Activated CD4-positive, alpha-beta memory T cell treated with anti-CD3 and anti-CD28 coated beads for 36 hours (primary cell): ENCODE results near the gene KLC1. TPM values are rescaled to one million over a fixed set of nuclear protein-coding genes. Genes with fewer than 3 reads are reported as not detected.

Experiments
- CTCF ChIA-PET: fragments of 350-600 bp; sonication (Branson Sonifier 250); formaldehyde crosslinking; loops from one replicate; lab custom pipeline; 2021; ENCODE audit warnings: antibody characterized with exemption, inconsistent platforms; lab: Charles Lee
- POLR2A ChIA-PET: fragments of 350-600 bp; sonication (Branson Sonifier 250); formaldehyde crosslinking; loops from one replicate; lab custom pipeline; 2021; ENCODE audit warnings: antibody characterized with exemption; lab: Charles Lee
- DNase-seq: peaks from one replicate; pipeline ENCODE4 v3.0.0-alpha.2; 2020
- H3K27ac Mint-ChIP-seq: one replicate; pipeline ENCODE4 v1.8.0; 2021; ENCODE audit warnings: mixed read lengths
- H3K27me3 Mint-ChIP-seq: one replicate; pipeline ENCODE4 v1.8.0; 2021; ENCODE audit warnings: mixed read lengths
- H3K36me3 Mint-ChIP-seq: one replicate; pipeline ENCODE4 v1.8.0; 2021; ENCODE audit warnings: mixed read lengths
- H3K4me1 Mint-ChIP-seq: one replicate; pipeline ENCODE4 v1.8.0; 2021; ENCODE audit warnings: low read depth, mixed read lengths
- H3K4me3 Mint-ChIP-seq: one replicate; pipeline ENCODE4 v1.8.0; 2021; ENCODE audit warnings: mild to moderate bottlenecking, mixed read lengths
- H3K9me3 Mint-ChIP-seq: one replicate; pipeline ENCODE4 v1.8.0; 2021; ENCODE audit warnings: mixed read lengths
- intact Hi-C: fragments of 100-400 bp; cut with micrococcal nuclease; formaldehyde crosslinking; loops from one replicate; pipeline ENCODE4 v1.15.1; 2023
- total RNA-seq, 2 experiments: library from RNA; stranded (reverse); gene quantifications; one replicate each; pipeline ENCODE4 v1.2.3, GENCODE V29; 2021

The KLC1 gene
- total RNA-seq, 2 experiments from 2014 or later, result 119 to 130 TPM

DNA sequence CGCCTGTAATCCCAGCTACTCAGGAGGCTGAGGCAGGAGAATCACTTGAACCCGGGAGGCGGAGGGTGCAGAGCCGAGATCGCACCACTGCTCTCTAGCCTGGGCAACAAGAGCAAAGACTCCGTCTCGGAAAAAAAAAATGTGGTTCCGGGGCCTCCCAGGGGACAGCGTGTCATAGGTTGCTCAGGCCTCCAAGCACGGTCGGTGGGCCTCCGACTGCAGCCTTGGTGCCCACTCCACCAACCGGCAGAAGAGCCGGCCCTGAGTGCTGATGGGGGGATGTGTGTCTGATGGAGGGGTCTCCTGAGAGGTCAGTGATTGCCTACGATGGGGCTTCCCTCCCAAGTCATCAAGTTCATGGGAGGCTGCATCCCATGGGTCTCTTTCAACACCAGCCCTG, 102.5 kb downstream of the KLC1 start:
- no peaks in the 10 kb centered on the region for H3K27me3 Mint-ChIP-seq
- DNase-seq, result no peak
- no peak overlapping the region for H3K4me3 Mint-ChIP-seq
- ChIA-PET POLR2A (no interaction called here), CTCF (no interaction called here)
- H3K9me3 Mint-ChIP-seq, result no peaks in the 10 kb centered on the region
- H3K27ac Mint-ChIP-seq, result no peak overlapping the region
- H3K4me1 Mint-ChIP-seq, result no peaks in the 10 kb centered on the region
- intact Hi-C loops, result no loop called here
- peaks cover 2% of the 10 kb centered on the region for H3K36me3 Mint-ChIP-seq

DNA sequence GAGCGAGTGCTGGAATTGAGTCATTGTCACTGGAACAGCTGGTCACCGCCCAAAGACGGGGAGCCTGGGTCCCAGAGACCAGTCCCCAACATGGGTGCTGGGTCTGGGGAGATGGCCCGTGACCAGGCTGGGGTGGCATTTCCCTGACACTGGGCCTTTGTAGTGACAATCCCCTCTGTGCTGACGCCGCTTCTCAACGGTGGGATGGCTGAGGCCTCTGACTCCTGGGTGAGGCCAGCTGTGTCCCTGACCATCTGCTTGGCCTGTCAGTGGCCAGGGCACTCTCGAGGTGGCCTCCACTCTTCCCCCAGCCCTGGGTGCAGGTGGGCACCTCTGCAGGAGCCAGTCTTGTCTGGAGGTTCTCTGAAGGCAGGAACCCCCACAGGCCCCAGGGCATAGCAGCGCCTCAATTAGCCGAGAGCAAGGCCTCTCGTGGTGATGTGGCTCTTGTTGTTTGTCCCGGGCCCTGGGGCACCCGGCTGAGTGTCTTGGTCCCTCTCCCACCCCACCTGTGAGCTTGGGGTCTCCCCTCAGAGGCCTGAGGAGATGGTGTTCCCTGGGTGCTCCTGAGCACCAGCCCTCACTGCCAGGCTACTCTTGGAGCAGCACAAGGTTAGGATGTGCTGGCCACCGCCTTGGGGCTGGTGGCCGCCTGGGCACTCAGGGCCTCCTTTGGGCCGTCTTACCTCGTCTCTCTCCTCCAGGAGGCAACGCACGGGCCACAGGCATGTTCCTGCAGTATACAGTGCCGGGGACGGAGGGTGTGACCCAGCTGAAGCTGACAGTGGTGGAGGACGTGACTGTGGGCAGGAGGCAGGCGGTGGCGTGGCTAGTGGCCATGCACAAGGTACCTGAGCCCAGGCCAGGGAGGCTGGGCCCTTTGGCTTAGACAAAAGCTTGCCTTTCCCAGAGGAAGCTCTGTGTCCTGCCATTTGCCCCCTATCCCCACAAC, 103.2 kb downstream of the KLC1 start:
- Mint-ChIP-seq H3K27ac (no peak overlapping the region), H3K4me3 (no peak overlapping the region), H3K9me3 (no peaks in the 10 kb centered on the region), H3K4me1 (no peaks in the 10 kb centered on the region), H3K27me3 (no peaks in the 10 kb centered on the region), H3K36me3 (peaks cover 2% of the 10 kb centered on the region)
- ChIA-PET CTCF (no interaction called here), POLR2A (no interaction called here)
- intact Hi-C loops, result no loop called here
- DNase-seq, result no peak

GRCh38 chr14:103732868-103733620, 104.0 kb downstream of the KLC1 start:
- intact Hi-C loops, result no loop called here
- CTCF ChIA-PET, result no interaction called here
- no peaks in the 10 kb centered on the region for H3K9me3 Mint-ChIP-seq
- no peaks in the 10 kb centered on the region for H3K4me1 Mint-ChIP-seq
- DNase-seq, result no peak
- peaks cover 3% of the 10 kb centered on the region for H3K36me3 Mint-ChIP-seq
- POLR2A ChIA-PET, result interaction anchor here (1.0 kb wide), 1 partner anchor 171 kb away, joined by 3 read pairs; no protein-coding TSS in a partner anchor
- H3K27ac Mint-ChIP-seq, result no peak overlapping the region
- H3K27me3 Mint-ChIP-seq, result no peaks in the 10 kb centered on the region
- H3K4me3 Mint-ChIP-seq, result no peak overlapping the region

DNA sequence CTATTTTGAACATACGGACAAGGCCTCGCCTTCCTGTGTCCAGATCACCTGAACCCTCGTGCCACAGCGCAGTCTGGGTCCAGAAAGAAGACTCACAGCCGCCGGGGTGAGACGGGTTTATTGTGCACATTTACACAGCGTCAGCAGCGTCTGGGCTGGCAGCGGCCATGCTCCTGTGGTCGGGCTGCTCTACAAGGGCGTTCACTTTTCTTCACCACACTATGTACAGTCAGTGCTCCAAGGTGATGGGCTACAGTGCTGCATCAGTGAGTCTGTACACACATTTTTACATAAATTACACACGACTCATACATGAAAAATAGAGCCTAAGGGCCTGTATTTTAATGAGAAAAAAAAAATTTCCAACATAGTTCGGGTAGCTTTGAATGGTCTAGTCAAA, 104.6 kb downstream of the KLC1 start:
- Mint-ChIP-seq H3K36me3 (peaks cover 5% of the 10 kb centered on the region), H3K27ac (no peak overlapping the region), H3K4me3 (no peak overlapping the region), H3K4me1 (no peaks in the 10 kb centered on the region), H3K27me3 (no peaks in the 10 kb centered on the region), H3K9me3 (no peaks in the 10 kb centered on the region)
- DNase-seq, result no peak
- ChIA-PET CTCF (no interaction called here), POLR2A (interaction anchor here (1.0 kb wide), 1 partner anchor 170 kb away, joined by 3 read pairs; no protein-coding TSS in a partner anchor)
- intact Hi-C loops, result no loop called here

DNA sequence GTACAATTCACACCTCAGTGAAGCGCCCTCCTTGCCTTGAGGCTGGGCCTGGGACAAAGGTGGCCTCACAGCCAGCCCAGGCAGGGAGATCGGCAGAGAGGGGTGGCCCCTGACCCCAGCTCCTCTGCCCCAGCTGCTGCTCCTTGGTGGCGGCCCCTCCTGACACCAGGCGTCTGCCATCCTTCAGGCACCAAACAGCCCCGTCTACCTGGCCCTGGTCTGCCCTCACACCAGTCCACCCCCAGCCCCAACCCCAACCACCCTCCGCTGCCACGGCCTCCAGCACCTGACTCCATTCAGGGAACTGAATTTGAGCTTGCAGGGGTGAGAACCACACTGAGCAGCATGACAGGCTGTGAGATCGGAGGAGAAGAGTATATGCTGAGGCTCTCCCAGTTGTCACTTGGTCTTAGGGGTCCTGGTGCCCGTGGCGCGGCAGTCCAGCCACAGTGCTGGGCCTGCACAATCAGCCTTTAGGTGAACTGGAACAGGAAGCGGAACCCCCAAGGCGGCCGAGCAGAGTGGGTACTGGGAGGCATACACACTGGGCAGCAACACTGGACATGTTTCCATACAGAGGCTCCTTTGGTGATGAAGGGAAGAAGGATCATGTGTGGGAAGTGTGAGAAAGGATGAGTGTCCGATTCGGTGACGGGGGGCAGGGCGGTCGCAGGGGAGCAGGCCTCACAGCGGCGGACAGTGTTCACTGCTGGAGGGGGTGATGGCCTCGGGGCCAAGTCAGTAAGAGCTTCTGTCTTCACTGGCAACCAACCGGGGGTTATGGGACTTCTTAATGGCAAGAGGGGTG, 105.3 kb downstream of the KLC1 start:
- CTCF ChIA-PET, result no interaction called here
- no peaks in the 10 kb centered on the region for H3K9me3 Mint-ChIP-seq
- no peak for DNase-seq
- intact Hi-C loops, result no loop called here
- POLR2A ChIA-PET, result interaction anchor here (1.0 kb wide), 1 partner anchor 170 kb away, joined by 3 read pairs; no protein-coding TSS in a partner anchor
- H3K4me1 Mint-ChIP-seq, result no peaks in the 10 kb centered on the region
- H3K27me3 Mint-ChIP-seq, result no peaks in the 10 kb centered on the region
- H3K36me3 Mint-ChIP-seq, result peaks cover 5% of the 10 kb centered on the region
- no peak overlapping the region for H3K4me3 Mint-ChIP-seq
- H3K27ac Mint-ChIP-seq, result no peak overlapping the region

DNA sequence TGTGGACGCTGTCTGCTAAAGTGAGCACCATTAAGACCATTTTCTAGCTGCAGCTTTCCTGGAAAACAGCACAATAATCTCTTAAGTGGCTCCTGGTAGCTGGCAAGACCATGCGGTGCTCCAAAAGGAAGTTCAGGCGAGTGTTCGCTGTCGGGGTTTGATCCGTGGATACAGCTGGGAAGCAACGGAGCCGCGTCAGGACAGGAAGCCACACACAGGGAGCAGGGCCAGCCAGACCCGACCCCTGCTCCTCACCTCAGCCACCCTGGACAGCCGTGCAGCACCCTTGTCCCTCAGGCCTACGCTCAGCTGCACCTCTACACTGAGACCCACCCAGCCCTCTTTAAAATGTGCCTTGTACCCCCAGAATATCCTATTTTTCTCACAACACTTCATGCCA, 106.0 kb downstream of the KLC1 start:
- Mint-ChIP-seq H3K27ac (no peak overlapping the region), H3K36me3 (peaks cover 7% of the 10 kb centered on the region), H3K9me3 (no peaks in the 10 kb centered on the region), H3K4me3 (no peak overlapping the region), H3K27me3 (no peaks in the 10 kb centered on the region), H3K4me1 (no peaks in the 10 kb centered on the region)
- ChIA-PET POLR2A (interaction anchor here (1.8 kb wide), 1 partner anchor 20 kb away, joined by 4 read pairs; the partner anchor contains the start of genes XRCC3 and ZFYVE21), CTCF (interaction anchor here (0.8 kb wide), 1 partner anchor 71 kb away, joined by 3 read pairs; no protein-coding TSS in a partner anchor)
- intact Hi-C loops, result no loop called here
- DNase-seq, result no peak

DNA sequence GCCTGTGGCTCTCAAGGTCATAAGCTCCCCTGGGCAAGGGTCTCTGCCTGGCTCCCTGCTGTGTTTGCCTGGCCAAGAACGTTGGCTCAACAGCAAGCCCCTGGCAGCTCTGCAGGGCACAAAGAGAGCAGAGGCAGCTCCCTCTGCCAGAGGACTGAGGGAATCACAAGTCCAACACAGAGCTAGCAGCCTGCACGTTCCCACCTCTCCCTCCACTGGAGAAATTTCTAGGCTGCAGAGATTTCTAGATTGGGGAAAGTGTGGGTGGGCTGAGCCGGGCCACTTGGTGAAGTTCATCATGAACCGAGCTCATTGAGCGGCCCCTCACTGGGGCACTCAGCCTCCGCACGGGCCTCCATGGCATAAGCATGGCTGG, 106.4 kb downstream of the KLC1 start:
- CTCF ChIA-PET, result interaction anchor here (0.6 to 0.8 kb wide), 2 partner anchors 71 to 1044 kb away, joined by 3 read pairs; no protein-coding TSS in a partner anchor
- Mint-ChIP-seq H3K36me3 (peaks cover 7% of the 10 kb centered on the region), H3K4me1 (no peaks in the 10 kb centered on the region)

DNA sequence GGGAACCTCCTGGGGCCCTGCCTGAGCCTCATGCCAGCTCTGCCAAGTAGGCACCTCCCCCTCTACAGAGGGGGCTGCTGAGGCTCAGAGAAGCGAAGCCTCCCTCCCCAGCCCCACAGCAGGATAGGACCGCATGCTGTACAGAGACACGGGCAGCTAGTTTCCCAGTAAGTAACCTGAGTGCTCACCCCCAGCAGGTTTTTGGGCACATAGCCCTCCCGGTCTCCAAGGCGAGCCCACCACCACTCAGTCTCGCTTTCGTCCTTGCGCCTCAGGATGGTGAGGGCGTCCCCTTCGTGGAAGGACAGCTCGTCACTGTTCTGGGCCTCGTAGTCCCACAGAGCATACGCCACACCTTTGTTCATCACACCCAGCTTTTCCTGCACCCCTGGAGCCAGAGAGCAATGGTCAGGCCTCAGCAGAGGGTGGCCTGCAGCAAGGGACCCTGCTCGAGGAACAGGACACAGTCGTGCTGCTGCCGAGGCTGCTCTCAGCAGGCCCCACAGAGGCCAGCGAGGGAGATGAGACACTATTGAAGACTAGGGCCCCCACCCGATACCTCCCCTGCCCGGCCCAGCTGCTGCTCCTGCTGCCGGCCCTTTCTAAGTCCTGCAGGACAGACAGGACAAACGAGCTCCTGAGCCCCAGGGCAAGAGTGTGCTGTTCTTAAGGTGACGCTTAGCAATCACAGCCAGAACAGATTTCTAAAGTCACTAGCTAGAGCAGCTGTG, 107.0 kb downstream of the KLC1 start:
- Mint-ChIP-seq H3K4me1 (no peaks in the 10 kb centered on the region), H3K9me3 (no peaks in the 10 kb centered on the region), H3K4me3 (no peak overlapping the region), H3K27ac (no peak overlapping the region), H3K36me3 (peaks cover 7% of the 10 kb centered on the region), H3K27me3 (no peaks in the 10 kb centered on the region)
- intact Hi-C loops, result no loop called here
- CTCF ChIA-PET, result interaction anchor here (0.6 to 0.8 kb wide), 2 partner anchors 70 to 1044 kb away, joined by 3 read pairs; no protein-coding TSS in a partner anchor
- DNase-seq, result no peak
- POLR2A ChIA-PET, result interaction anchor here (1.8 kb wide), 1 partner anchor 21 kb away, joined by 4 read pairs; the partner anchor contains the start of genes XRCC3 and ZFYVE21

More for the DNA sequence above, 106.4 kb downstream of the KLC1 start:
- no peak for DNase-seq
- H3K27me3 Mint-ChIP-seq, result no peaks in the 10 kb centered on the region
- no peaks in the 10 kb centered on the region for H3K9me3 Mint-ChIP-seq
- POLR2A ChIA-PET, result interaction anchor here (1.8 kb wide), 1 partner anchor 20 kb away, joined by 4 read pairs; the partner anchor contains the start of genes XRCC3 and ZFYVE21
- no peak overlapping the region for H3K27ac Mint-ChIP-seq
- no peak overlapping the region for H3K4me3 Mint-ChIP-seq
- intact Hi-C loops, result no loop called here

- Mint-ChIP-seq H3K27ac (no peak overlapping the region), H3K4me1 (no peaks in the 10 kb centered on the region), H3K4me3 (no peak overlapping the region), H3K27me3 (no peaks in the 10 kb centered on the region), H3K36me3 (peaks cover 7% of the 10 kb centered on the region), H3K9me3 (no peaks in the 10 kb centered on the region)
- DNase-seq, result no peak
- CTCF ChIA-PET, result no interaction called here
- intact Hi-C loops, result no loop called here
- POLR2A ChIA-PET, result interaction anchor here (1.8 kb wide), 1 partner anchor 21 kb away, joined by 4 read pairs; the partner anchor contains the start of genes XRCC3 and ZFYVE21
Measured at GRCh38 chr14:103736546-103737431, 107.8 kb downstream of the KLC1 start.

DNA sequence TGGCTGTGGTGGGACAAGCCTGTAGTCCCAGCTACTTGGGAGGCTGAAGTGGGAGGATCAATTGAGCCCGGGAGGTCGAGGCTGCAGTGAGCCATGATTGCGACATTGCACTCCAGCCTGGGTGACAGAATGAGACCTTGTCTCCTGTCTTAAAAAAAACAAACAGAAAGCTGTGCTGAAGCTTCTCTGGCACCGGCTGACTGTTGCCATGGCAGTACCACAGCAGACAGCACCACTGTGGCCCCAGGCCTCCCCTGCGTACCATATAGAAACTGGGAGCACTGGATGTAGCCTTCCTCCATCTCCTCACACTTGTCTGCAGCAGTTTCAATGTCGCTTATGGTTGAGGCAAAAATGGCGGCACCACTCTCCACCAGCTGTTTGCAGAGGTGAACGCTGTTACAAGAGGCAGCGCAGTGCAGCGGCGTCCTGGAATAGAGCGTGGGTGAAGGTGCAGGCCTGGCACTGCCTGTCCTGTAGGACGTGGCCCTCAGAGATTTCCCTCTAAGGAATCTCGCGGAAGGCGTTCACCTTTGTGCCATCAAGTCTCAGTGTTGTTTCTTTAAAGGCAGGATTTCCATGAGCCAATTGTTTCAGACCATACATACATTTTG, 108.5 kb downstream of the KLC1 start:
- no peak for DNase-seq
- intact Hi-C loops, result no loop called here
- Mint-ChIP-seq H3K9me3 (no peaks in the 10 kb centered on the region), H3K27ac (no peak overlapping the region), H3K27me3 (no peaks in the 10 kb centered on the region), H3K36me3 (peaks cover 7% of the 10 kb centered on the region), H3K4me1 (no peaks in the 10 kb centered on the region), H3K4me3 (no peak overlapping the region)
- POLR2A ChIA-PET, result no interaction called here
- CTCF ChIA-PET, result no interaction called here
